GM12878 (cell line): ENCODE measurements around the gene PAX7.

Source experiments
- CBFB ChIP-seq: IDR thresholded peaks from 2 replicates; pipeline ENCODE4 v1.6.1; 2016; ENCODE audit warnings: antibody characterized with exemption, low read depth
- MXI1 ChIP-seq: fragments of 150-350 bp; IDR thresholded peaks from 2 replicates; pipeline ENCODE4 v1.6.1; 2011; ENCODE audit warnings: low read depth, mild to moderate bottlenecking, inconsistent platforms, low read length, improper control_type of control experiment
- SMC3 ChIP-seq: IDR thresholded peaks from 2 replicates; pipeline ENCODE4 v1.6.1; 2011; ENCODE audit warnings: low read length, improper control_type of control experiment, borderline replicate concordance
- TF ChIP-seq, protein P1 (sequence below): IDR thresholded peaks from 2 replicates; pipeline ENCODE4 v1.6.1; 2012; ENCODE audit warnings: low read depth, low read length, improper control_type of control experiment
- TF ChIP-seq, protein P2 (sequence below), 3 experiments: IDR thresholded peaks in 2 of 3; conservative IDR thresholded peaks in 1 of 3; 2 replicates each; pipeline ENCODE4 v1.5.1; 2011; ENCODE audit warnings: low read depth in 3 of 3, low read length in 3 of 3, mild to moderate bottlenecking in 3 of 3, control low read depth in 2 of 3, moderate library complexity in 2 of 3, inconsistent platforms in 1 of 3, mixed read lengths in 1 of 3; ENCODE audit not compliant: control insufficient read depth in 2 of 3, insufficient read depth in 1 of 3; ENCODE audit errors: extremely low read depth in 1 of 3

DNA sequence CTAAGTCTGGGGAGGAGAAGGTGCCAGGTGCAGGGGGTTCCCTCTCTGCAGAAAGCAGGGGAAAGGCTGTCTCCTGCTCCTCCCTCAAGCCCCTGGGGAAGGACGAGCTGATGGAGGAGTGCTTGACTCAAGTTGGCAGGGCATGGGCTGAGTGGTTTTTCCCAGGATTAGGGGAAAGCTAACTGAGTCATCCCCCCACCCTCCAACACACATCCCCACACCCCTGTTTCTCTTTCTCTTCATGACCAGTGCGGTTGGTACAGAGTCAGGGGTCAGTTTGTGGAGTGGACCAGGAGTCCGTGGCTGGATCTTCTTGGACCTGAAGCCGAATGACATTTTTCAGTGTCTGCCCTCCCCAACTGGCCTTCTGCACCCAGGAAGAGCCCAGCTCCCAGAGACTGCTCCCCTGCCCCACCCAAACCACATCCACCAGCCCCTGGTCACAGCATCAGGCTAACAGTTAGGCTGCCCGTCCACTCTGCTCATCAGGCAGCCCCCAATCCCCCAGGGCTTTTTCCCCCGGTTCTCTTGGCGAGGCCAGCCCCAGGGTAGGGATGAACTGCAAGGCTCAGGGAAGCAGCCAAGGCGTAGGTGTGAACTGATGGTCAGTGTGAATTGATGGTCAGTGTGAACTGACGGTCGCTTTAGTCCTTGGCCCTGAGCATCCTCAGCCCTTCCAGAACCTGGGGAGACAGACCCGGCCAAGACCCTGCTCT lies 81.0 kb downstream of the PAX7 start:
- TF ChIP-seq, protein P1, sequence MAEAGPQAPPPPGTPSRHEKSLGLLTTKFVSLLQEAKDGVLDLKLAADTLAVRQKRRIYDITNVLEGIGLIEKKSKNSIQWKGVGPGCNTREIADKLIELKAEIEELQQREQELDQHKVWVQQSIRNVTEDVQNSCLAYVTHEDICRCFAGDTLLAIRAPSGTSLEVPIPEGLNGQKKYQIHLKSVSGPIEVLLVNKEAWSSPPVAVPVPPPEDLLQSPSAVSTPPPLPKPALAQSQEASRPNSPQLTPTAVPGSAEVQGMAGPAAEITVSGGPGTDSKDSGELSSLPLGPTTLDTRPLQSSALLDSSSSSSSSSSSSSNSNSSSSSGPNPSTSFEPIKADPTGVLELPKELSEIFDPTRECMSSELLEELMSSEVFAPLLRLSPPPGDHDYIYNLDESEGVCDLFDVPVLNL: no peak
- TF ChIP-seq SMC3: no peak
- TF ChIP-seq, protein P2, sequence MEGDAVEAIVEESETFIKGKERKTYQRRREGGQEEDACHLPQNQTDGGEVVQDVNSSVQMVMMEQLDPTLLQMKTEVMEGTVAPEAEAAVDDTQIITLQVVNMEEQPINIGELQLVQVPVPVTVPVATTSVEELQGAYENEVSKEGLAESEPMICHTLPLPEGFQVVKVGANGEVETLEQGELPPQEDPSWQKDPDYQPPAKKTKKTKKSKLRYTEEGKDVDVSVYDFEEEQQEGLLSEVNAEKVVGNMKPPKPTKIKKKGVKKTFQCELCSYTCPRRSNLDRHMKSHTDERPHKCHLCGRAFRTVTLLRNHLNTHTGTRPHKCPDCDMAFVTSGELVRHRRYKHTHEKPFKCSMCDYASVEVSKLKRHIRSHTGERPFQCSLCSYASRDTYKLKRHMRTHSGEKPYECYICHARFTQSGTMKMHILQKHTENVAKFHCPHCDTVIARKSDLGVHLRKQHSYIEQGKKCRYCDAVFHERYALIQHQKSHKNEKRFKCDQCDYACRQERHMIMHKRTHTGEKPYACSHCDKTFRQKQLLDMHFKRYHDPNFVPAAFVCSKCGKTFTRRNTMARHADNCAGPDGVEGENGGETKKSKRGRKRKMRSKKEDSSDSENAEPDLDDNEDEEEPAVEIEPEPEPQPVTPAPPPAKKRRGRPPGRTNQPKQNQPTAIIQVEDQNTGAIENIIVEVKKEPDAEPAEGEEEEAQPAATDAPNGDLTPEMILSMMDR (IDR thresholded peaks at IDR 0.05 in 2 of 3, conservative IDR thresholded peaks at IDR 0.05 in 1 of 3; ENCODE audit: control insufficient read depth in 2 of 3, extremely low read depth in 1 of 3, insufficient read depth in 1 of 3, low read depth in 3 of 3, low read length in 3 of 3): no peak
- TF ChIP-seq CBFB: no peak
- TF ChIP-seq MXI1: no peak
